ENCODE measurements around the gene CEP152.

The CEP152 gene

GRCh38 chr15:48850648-48851047 lies 39.8 kb upstream of the CEP152 start (continued):
- TF ChIP-seq, protein P1, sequence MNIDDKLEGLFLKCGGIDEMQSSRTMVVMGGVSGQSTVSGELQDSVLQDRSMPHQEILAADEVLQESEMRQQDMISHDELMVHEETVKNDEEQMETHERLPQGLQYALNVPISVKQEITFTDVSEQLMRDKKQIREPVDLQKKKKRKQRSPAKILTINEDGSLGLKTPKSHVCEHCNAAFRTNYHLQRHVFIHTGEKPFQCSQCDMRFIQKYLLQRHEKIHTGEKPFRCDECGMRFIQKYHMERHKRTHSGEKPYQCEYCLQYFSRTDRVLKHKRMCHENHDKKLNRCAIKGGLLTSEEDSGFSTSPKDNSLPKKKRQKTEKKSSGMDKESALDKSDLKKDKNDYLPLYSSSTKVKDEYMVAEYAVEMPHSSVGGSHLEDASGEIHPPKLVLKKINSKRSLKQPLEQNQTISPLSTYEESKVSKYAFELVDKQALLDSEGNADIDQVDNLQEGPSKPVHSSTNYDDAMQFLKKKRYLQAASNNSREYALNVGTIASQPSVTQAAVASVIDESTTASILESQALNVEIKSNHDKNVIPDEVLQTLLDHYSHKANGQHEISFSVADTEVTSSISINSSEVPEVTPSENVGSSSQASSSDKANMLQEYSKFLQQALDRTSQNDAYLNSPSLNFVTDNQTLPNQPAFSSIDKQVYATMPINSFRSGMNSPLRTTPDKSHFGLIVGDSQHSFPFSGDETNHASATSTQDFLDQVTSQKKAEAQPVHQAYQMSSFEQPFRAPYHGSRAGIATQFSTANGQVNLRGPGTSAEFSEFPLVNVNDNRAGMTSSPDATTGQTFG (tag by site-specific recombination; IDR thresholded peaks at IDR 0.05; ENCODE audit: borderline replicate concordance): no peak
- TF ChIP-seq ZSCAN30 (tag by site-specific recombination; IDR thresholded peaks at IDR 0.05): no peak
- TF ChIP-seq, protein P2, sequence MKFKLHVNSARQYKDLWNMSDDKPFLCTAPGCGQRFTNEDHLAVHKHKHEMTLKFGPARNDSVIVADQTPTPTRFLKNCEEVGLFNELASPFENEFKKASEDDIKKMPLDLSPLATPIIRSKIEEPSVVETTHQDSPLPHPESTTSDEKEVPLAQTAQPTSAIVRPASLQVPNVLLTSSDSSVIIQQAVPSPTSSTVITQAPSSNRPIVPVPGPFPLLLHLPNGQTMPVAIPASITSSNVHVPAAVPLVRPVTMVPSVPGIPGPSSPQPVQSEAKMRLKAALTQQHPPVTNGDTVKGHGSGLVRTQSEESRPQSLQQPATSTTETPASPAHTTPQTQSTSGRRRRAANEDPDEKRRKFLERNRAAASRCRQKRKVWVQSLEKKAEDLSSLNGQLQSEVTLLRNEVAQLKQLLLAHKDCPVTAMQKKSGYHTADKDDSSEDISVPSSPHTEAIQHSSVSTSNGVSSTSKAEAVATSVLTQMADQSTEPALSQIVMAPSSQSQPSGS (tag by site-specific recombination; IDR thresholded peaks at IDR 0.05; ENCODE audit: low read depth): no peak
- no peak for TF ChIP-seq KLF1 (tag by site-specific recombination; IDR thresholded peaks at IDR 0.05)
- no peak for TF ChIP-seq ZNF529 (tag by site-specific recombination; IDR thresholded peaks at IDR 0.05; ENCODE audit: insufficient replicate concordance)
- no peak for TF ChIP-seq ZNF404 (tag by site-specific recombination; IDR thresholded peaks at IDR 0.05)
- no peak for TF ChIP-seq ZNF623 (tag by site-specific recombination; IDR thresholded peaks at IDR 0.05)
- TF ChIP-seq, protein P3, sequence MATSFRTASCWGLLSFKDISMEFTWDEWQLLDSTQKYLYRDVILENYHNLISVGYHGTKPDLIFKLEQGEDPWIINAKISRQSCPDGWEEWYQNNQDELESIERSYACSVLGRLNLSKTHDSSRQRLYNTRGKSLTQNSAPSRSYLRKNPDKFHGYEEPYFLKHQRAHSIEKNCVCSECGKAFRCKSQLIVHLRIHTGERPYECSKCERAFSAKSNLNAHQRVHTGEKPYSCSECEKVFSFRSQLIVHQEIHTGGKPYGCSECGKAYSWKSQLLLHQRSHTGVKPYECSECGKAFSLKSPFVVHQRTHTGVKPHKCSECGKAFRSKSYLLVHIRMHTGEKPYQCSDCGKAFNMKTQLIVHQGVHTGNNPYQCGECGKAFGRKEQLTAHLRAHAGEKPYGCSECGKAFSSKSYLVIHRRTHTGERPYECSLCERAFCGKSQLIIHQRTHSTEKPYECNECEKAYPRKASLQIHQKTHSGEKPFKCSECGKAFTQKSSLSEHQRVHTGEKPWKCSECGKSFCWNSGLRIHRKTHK (tag by site-specific recombination; IDR thresholded peaks at IDR 0.05): no peak
- no peak for TF ChIP-seq ZNF23 (tag by site-specific recombination; IDR thresholded peaks at IDR 0.05; ENCODE audit: borderline replicate concordance)
- TF ChIP-seq ZNF830 (tag by site-specific recombination; IDR thresholded peaks at IDR 0.05; ENCODE audit: low read depth): no peak
- TF ChIP-seq ZNF10 (tag by site-specific recombination; IDR thresholded peaks at IDR 0.05): no peak
- no peak for TF ChIP-seq ZNF658 (tag by site-specific recombination; IDR thresholded peaks at IDR 0.05)
- no peak for TF ChIP-seq ZNF571 (tag by site-specific recombination; IDR thresholded peaks at IDR 0.05)
- TF ChIP-seq, protein P4, sequence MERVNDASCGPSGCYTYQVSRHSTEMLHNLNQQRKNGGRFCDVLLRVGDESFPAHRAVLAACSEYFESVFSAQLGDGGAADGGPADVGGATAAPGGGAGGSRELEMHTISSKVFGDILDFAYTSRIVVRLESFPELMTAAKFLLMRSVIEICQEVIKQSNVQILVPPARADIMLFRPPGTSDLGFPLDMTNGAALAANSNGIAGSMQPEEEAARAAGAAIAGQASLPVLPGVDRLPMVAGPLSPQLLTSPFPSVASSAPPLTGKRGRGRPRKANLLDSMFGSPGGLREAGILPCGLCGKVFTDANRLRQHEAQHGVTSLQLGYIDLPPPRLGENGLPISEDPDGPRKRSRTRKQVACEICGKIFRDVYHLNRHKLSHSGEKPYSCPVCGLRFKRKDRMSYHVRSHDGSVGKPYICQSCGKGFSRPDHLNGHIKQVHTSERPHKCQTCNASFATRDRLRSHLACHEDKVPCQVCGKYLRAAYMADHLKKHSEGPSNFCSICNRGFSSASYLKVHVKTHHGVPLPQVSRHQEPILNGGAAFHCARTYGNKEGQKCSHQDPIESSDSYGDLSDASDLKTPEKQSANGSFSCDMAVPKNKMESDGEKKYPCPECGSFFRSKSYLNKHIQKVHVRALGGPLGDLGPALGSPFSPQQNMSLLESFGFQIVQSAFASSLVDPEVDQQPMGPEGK (tag by site-specific recombination; IDR thresholded peaks at IDR 0.05): no peak
- TF ChIP-seq, protein P5, sequence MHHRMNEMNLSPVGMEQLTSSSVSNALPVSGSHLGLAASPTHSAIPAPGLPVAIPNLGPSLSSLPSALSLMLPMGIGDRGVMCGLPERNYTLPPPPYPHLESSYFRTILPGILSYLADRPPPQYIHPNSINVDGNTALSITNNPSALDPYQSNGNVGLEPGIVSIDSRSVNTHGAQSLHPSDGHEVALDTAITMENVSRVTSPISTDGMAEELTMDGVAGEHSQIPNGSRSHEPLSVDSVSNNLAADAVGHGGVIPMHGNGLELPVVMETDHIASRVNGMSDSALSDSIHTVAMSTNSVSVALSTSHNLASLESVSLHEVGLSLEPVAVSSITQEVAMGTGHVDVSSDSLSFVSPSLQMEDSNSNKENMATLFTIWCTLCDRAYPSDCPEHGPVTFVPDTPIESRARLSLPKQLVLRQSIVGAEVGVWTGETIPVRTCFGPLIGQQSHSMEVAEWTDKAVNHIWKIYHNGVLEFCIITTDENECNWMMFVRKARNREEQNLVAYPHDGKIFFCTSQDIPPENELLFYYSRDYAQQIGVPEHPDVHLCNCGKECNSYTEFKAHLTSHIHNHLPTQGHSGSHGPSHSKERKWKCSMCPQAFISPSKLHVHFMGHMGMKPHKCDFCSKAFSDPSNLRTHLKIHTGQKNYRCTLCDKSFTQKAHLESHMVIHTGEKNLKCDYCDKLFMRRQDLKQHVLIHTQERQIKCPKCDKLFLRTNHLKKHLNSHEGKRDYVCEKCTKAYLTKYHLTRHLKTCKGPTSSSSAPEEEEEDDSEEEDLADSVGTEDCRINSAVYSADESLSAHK (tag by site-specific recombination; IDR thresholded peaks at IDR 0.05): no peak
- TF ChIP-seq ZNF626 (tag by site-specific recombination; IDR thresholded peaks at IDR 0.05): no peak
- TF ChIP-seq PRDM6 (tag by site-specific recombination; IDR thresholded peaks at IDR 0.05): peak; percentile 54; the same call in 1 of the 2 replicates
- TF ChIP-seq ZNF48 (tag by site-specific recombination; IDR thresholded peaks at IDR 0.05): no peak
- TF ChIP-seq ZNF335 (tag by site-specific recombination; conservative IDR thresholded peaks at IDR 0.05): no peak
- no peak for TF ChIP-seq ZBTB6 (tag by site-specific recombination; IDR thresholded peaks at IDR 0.05)
- TF ChIP-seq ZNF843 (tag by site-specific recombination; IDR thresholded peaks at IDR 0.05): peak; percentile 72; the same call in 1 of the 2 replicates
- TF ChIP-seq ZBTB1 (tag by site-specific recombination; IDR thresholded peaks at IDR 0.05): no peak
- TF ChIP-seq ZNF214 (tag by site-specific recombination; IDR thresholded peaks at IDR 0.05; ENCODE audit: borderline replicate concordance): no peak
- TF ChIP-seq ZNF837 (tag by site-specific recombination; IDR thresholded peaks at IDR 0.05): no peak
- TF ChIP-seq ZNF112 (tag by site-specific recombination; IDR thresholded peaks at IDR 0.05): no peak

Data from HEK293 (cell line).